ENCODE measurements around the gene KCNK10.

DNA sequence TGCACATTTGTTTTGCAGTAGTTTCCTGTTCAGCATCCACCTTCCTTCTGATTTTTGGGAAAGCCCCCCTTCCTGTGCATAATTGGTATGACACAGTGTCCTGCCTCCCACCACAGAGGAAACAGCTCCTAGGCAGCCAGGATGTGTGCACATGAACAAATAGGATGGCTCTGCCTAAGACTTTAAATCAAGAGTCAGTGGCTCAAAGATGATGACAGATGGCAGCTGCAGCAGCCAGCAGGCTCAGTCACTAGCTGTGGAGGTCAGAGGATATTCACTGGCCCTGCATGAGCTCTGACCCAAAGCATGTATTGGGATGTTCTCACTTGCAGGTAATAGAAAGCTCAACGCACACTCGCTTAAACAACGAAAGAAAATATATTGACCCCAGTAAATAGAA, 90.3 kb downstream of the KCNK10 start:
- TF ChIP-seq CTCF (IDR thresholded peaks at IDR 0.05), result no peak
- no peak for TF ChIP-seq EZH2phosphoT487 (IDR thresholded peaks at IDR 0.05; ENCODE audit: borderline replicate concordance, low read depth)
- TF ChIP-seq EP300 (IDR thresholded peaks at IDR 0.05; ENCODE audit: borderline replicate concordance in 1 of 2, low read depth in 1 of 2, low read length in 1 of 2), result no peak
- TF ChIP-seq GABPA (IDR thresholded peaks at IDR 0.05; ENCODE audit: low read depth), result no peak
- TF ChIP-seq, protein P1, sequence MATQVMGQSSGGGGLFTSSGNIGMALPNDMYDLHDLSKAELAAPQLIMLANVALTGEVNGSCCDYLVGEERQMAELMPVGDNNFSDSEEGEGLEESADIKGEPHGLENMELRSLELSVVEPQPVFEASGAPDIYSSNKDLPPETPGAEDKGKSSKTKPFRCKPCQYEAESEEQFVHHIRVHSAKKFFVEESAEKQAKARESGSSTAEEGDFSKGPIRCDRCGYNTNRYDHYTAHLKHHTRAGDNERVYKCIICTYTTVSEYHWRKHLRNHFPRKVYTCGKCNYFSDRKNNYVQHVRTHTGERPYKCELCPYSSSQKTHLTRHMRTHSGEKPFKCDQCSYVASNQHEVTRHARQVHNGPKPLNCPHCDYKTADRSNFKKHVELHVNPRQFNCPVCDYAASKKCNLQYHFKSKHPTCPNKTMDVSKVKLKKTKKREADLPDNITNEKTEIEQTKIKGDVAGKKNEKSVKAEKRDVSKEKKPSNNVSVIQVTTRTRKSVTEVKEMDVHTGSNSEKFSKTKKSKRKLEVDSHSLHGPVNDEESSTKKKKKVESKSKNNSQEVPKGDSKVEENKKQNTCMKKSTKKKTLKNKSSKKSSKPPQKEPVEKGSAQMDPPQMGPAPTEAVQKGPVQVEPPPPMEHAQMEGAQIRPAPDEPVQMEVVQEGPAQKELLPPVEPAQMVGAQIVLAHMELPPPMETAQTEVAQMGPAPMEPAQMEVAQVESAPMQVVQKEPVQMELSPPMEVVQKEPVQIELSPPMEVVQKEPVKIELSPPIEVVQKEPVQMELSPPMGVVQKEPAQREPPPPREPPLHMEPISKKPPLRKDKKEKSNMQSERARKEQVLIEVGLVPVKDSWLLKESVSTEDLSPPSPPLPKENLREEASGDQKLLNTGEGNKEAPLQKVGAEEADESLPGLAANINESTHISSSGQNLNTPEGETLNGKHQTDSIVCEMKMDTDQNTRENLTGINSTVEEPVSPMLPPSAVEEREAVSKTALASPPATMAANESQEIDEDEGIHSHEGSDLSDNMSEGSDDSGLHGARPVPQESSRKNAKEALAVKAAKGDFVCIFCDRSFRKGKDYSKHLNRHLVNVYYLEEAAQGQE (IDR thresholded peaks at IDR 0.05; ENCODE audit: low read depth, low read length), result no peak
- TF ChIP-seq, protein P2, sequence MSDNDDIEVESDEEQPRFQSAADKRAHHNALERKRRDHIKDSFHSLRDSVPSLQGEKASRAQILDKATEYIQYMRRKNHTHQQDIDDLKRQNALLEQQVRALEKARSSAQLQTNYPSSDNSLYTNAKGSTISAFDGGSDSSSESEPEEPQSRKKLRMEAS (IDR thresholded peaks at IDR 0.05; ENCODE audit: low read depth), result no peak
- no peak for TF ChIP-seq SMC3 (IDR thresholded peaks at IDR 0.05; ENCODE audit: low read depth, low read length)
- no peak for TF ChIP-seq RAD21 (IDR thresholded peaks at IDR 0.05; ENCODE audit: low read length)
- TF ChIP-seq CHD2 (IDR thresholded peaks at IDR 0.05; ENCODE audit: low read length, partially characterized antibody), result no peak
- no peak for TF ChIP-seq JUND (IDR thresholded peaks at IDR 0.05)
- no peak for TF ChIP-seq ZBTB33 (IDR thresholded peaks at IDR 0.05; ENCODE audit: borderline replicate concordance, low read depth)
- TF ChIP-seq SIN3A (IDR thresholded peaks at IDR 0.05; ENCODE audit: borderline replicate concordance, low read depth, low read length), result no peak
- no peak for TF ChIP-seq POLR2AphosphoS5 (IDR thresholded peaks at IDR 0.05; ENCODE audit: low read depth, low read length)
- no peak for TF ChIP-seq YY1 (IDR thresholded peaks at IDR 0.05; ENCODE audit: low read depth)

Measured in SK-N-SH (cell line).